SU-DHL-6 (cell line): ENCODE data around the gene ZNF24.

Experiments
- H2AFZ ChIP-seq: fragments of 200-600 bp; sonication (generic); 2 replicates; pipeline ENCODE4 v1.6.1; 2014; ENCODE audit warnings: low read depth, mild to moderate bottlenecking, moderate library complexity, mixed read lengths, antibody characterized with exemption, low read length; ENCODE audit not compliant: severe bottlenecking
- H3F3A ChIP-seq: fragments of 200-600 bp; shearing (Covaris generic); 2 replicates; pipeline ENCODE4 v1.6.0; 2016; ENCODE audit warnings: antibody characterized with exemption, mild to moderate bottlenecking; ENCODE audit not compliant: insufficient read depth
- H3K27ac ChIP-seq: fragments of 200-600 bp; sonication (generic); 2 replicates; pipeline ENCODE4 v1.5.1; 2016; ENCODE audit warnings: low read depth, mild to moderate bottlenecking, low read length, moderate library complexity, mixed read lengths
- H3K27me3 ChIP-seq: fragments of 200-600 bp; sonication (generic), shearing (Covaris generic); 2 replicates; pipeline ENCODE4 v1.6.0; 2014; ENCODE audit warnings: mild to moderate bottlenecking, low read length
- H3K36me3 ChIP-seq: fragments of 200-600 bp; sonication (generic); 2 replicates; pipeline ENCODE4 v1.6.1; 2014; ENCODE audit warnings: mild to moderate bottlenecking, low read length, mixed read lengths
- H3K4me2 ChIP-seq: fragments of 300-600, 200-600 bp; shearing (Covaris generic), sonication (generic); 2 replicates; pipeline ENCODE4 v1.6.0; 2014; ENCODE audit warnings: low read length, low read depth, mild to moderate bottlenecking; ENCODE audit not compliant: poor library complexity, severe bottlenecking
- H3K4me3 ChIP-seq: fragments of 200-600 bp; sonication (generic); 2 replicates; pipeline ENCODE4 v1.5.1; 2014; ENCODE audit warnings: antibody characterized with exemption, low read length, mild to moderate bottlenecking, mixed read lengths; ENCODE audit not compliant: insufficient read depth, poor library complexity, severe bottlenecking
- H3K79me2 ChIP-seq: fragments of 200-600 bp; sonication (generic); 2 replicates; pipeline ENCODE4 v1.6.1; 2014; ENCODE audit warnings: mild to moderate bottlenecking, low read length, moderate library complexity; ENCODE audit not compliant: insufficient read depth
- H3K9ac ChIP-seq: fragments of 200-600 bp; sonication (generic); 2 replicates; pipeline ENCODE4 v1.7.0; 2014; ENCODE audit warnings: mild to moderate bottlenecking, low read length
- H3K9me2 ChIP-seq: fragments of 200-600 bp; sonication (generic); replicated peaks from 2 replicates; pipeline ENCODE4 v1.6.1; 2014; ENCODE audit warnings: low read length; ENCODE audit not compliant: insufficient read depth
- H3K9me3 ChIP-seq: fragments of 200-600 bp; sonication (generic); 2 replicates; pipeline ENCODE4 v1.6.1; 2014; ENCODE audit warnings: low read length, mixed read lengths; ENCODE audit not compliant: insufficient read depth
- H4K20me1 ChIP-seq: fragments of 200-600 bp; sonication (generic); 2 replicates; pipeline ENCODE4 v1.6.1; 2014; ENCODE audit warnings: low read depth, mild to moderate bottlenecking, antibody characterized with exemption, low read length, moderate library complexity, mixed read lengths
- EZH2phosphoT487 ChIP-seq: fragments of 200-600 bp; sonication (generic), shearing (Covaris generic); conservative IDR thresholded peaks from 2 replicates; pipeline ENCODE4 v1.6.1; 2018; ENCODE audit warnings: mild to moderate bottlenecking, antibody characterized with exemption, low read length, moderate library complexity, mixed read lengths
- TF ChIP-seq, protein P1 (sequence below): fragments of 200-600 bp; sonication (generic); IDR thresholded peaks from one replicate; pipeline ENCODE4 v1.5.1; 2017; ENCODE audit warnings: antibody characterized with exemption, mild to moderate bottlenecking, low read length, moderate library complexity; ENCODE audit not compliant: insufficient read depth, poor library complexity, severe bottlenecking

The ZNF24 gene

DNA sequence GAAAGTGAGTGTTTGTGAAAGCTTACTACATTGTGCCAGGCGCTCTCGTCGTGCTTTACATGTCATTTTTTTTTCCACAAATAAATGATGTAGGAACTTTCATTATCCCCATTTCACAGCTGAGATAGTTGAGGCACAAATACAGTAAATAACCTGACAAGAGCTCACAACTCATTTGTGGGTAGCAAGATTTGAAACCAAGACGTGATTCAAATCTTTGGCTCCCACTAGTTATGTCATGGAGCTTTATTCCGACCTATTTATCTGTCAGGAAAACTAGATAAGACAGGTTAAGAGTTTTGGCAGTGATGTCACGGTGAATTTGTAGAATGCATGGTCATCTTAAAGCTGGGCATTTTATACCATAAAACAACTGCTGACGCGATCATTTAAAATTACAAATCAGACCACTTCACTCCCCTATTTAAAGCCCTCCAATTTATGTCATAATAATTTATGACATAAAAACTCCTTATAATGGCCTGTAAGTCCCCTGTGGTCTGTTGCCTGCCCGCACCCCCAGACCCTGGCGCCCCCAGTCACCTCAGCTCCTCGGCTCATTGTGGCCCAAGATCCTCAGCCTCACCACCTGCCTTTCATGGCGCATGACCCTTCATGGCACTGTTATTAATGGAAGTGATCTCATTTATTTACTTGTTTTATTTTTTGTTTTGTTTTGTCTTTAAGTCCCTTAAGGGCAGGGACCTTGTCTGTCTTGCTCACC lies 678 bp upstream of the ZNF24 start:
- Histone ChIP-seq H3K27ac (0 out of 2 replicates have a peak overlapping the region, but pooled peaks have one; percentile 11), H3K9me3 (no peaks in the 10 kb centered on the region), H2AFZ (peak overlapping the region; percentile 98), H3K9me2 (no peaks in the 10 kb centered on the region), H3K27me3 (no peaks in the 10 kb centered on the region), H4K20me1 (peaks cover 35% of the 10 kb centered on the region), H3K4me3 (peak overlapping the region; percentile 94), H3K79me2 (peaks cover 44% of the 10 kb centered on the region), H3F3A (0 out of 2 replicates have a peak, but pooled peaks cover 4% of the 10 kb centered on the region), H3K9ac (peak overlapping the region; percentile 95), H3K36me3 (peaks cover 11% of the 10 kb centered on the region; the same call in 1 of the 2 replicates), H3K4me2 (peak overlapping the region; percentile 93)
- TF ChIP-seq, protein P1, sequence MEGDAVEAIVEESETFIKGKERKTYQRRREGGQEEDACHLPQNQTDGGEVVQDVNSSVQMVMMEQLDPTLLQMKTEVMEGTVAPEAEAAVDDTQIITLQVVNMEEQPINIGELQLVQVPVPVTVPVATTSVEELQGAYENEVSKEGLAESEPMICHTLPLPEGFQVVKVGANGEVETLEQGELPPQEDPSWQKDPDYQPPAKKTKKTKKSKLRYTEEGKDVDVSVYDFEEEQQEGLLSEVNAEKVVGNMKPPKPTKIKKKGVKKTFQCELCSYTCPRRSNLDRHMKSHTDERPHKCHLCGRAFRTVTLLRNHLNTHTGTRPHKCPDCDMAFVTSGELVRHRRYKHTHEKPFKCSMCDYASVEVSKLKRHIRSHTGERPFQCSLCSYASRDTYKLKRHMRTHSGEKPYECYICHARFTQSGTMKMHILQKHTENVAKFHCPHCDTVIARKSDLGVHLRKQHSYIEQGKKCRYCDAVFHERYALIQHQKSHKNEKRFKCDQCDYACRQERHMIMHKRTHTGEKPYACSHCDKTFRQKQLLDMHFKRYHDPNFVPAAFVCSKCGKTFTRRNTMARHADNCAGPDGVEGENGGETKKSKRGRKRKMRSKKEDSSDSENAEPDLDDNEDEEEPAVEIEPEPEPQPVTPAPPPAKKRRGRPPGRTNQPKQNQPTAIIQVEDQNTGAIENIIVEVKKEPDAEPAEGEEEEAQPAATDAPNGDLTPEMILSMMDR, result no peak
- no peak for TF ChIP-seq EZH2phosphoT487

DNA sequence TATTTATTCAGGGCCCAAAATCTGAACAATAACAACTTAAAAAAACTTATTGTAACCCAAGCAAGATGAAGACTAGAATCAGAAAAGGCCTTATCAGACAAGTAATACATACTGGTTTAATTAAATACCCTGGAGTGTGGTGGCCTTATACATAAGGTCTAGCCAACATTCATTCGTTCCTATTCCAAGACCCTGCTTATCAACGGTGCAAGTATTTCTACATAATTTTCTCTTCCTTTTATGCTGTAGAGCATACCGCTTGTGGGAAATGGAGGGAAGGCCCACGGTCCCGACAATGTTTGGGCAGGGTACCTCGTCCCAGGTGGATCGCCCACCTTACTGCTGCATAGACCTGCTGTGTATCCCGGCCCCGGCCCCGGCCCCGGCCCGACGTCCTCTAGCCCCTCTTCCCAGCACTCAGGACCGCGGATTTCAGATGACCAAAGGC lies 708 bp downstream of the ZNF24 start:
- H3K9me3 ChIP-seq, result no peaks in the 10 kb centered on the region
- peaks cover 24% of the 10 kb centered on the region for H3K36me3 ChIP-seq
- H4K20me1 ChIP-seq, result peaks cover 41% of the 10 kb centered on the region
- H3F3A ChIP-seq, result 0 out of 2 replicates have a peak, but pooled peaks cover 4% of the 10 kb centered on the region
- peaks cover 55% of the 10 kb centered on the region for H3K79me2 ChIP-seq
- H3K9me2 ChIP-seq, result no peaks in the 10 kb centered on the region
- peak overlapping the region; percentile 93 for H3K4me2 ChIP-seq
- H3K27ac ChIP-seq, result peak overlapping the region; percentile 83; the same call in 1 of the 2 replicates
- TF ChIP-seq EZH2phosphoT487, result no peak
- TF ChIP-seq, protein P1, result no peak
- H2AFZ ChIP-seq, result peak overlapping the region; percentile 98
- H3K4me3 ChIP-seq, result peak overlapping the region; percentile 94
- no peaks in the 10 kb centered on the region for H3K27me3 ChIP-seq
- H3K9ac ChIP-seq, result peak overlapping the region; percentile 95

DNA sequence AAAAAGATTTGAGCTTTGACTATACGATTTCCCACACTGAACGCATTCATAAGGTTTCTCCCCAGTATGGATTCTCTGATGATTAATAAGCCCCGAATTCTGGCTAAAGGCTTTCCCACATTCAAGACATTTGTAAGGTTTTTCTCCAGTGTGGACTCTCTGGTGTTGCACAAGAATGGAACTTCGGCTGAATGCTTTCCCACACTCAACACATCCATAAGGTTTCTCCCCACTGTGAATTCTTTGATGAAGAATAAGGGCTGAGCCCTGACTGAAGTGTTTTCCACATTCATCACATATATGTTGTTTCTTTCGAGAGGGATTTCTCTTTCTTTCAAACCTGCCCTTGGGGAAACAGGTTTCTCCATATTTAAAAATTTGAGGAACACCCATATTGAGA lies 6.9 kb downstream of the ZNF24 start:
- no peaks in the 10 kb centered on the region; the same call in 1 of the 2 replicates for H3F3A ChIP-seq
- H3K9ac ChIP-seq, result no peak overlapping the region
- TF ChIP-seq, protein P1, result no peak
- TF ChIP-seq EZH2phosphoT487, result no peak
- peaks cover 85% of the 10 kb centered on the region for H3K36me3 ChIP-seq
- H3K4me2 ChIP-seq, result no peak overlapping the region
- no peaks in the 10 kb centered on the region for H3K9me3 ChIP-seq
- no peak overlapping the region for H3K4me3 ChIP-seq
- peaks cover 46% of the 10 kb centered on the region for H4K20me1 ChIP-seq
- no peak overlapping the region for H3K27ac ChIP-seq
- no peaks in the 10 kb centered on the region for H3K9me2 ChIP-seq
- no peaks in the 10 kb centered on the region for H3K27me3 ChIP-seq
- H3K79me2 ChIP-seq, result peaks cover 42% of the 10 kb centered on the region
- H2AFZ ChIP-seq, result no peak overlapping the region
